ENCODE results near the gene ZNF335.
"Not testable (repeated sequence)": the region's sequence is repeated elsewhere in the genome, so short reads cannot be mapped to it uniquely, and the experiment has no call there.

The ZNF335 gene

GRCh38 chr20:45993197-45993951 is 21.4 kb upstream of the ZNF335 start:
- Histone ChIP-seq H2AFZ (ENCODE audit: low read length) (no peak overlapping the region), H3K27me3 (ENCODE audit: insufficient read depth, low read length, poor library complexity, severe bottlenecking) (no peaks in the 10 kb centered on the region), H4K20me1 (ENCODE audit: insufficient read depth, low read length, poor library complexity, severe bottlenecking) (no peaks in the 10 kb centered on the region), H3K79me2 (ENCODE audit: insufficient read depth, low read length) (no peaks in the 10 kb centered on the region), H3K9me2 (replicated peaks; ENCODE audit: low read depth, low read length) (no peaks in the 10 kb centered on the region), H3K4me3 (ENCODE audit: low read length, poor library complexity, severe bottlenecking) (no peak overlapping the region), H3K36me3 (ENCODE audit: insufficient read depth, low read length) (no peaks in the 10 kb centered on the region), H3K4me2 (ENCODE audit: low read depth, low read length, poor library complexity, severe bottlenecking) (no peak overlapping the region), H3K9me3 (ENCODE audit: insufficient read depth, low read depth, low read length) (no peaks in the 10 kb centered on the region), H3K9ac (ENCODE audit: low read depth, low read length, poor library complexity, severe bottlenecking) (no peak overlapping the region), H3F3A (ENCODE audit: low read depth) (no peaks in the 10 kb centered on the region), H3K4me1 (ENCODE audit: insufficient read depth, low read length, poor library complexity, severe bottlenecking) (peaks cover 18% of the 10 kb centered on the region)
- TF ChIP-seq EZH2phosphoT487 (IDR thresholded peaks at IDR 0.05; ENCODE audit: borderline replicate concordance) (no peak), CTCF (conservative IDR thresholded peaks at IDR 0.05; ENCODE audit: low read length) (no peak)

GRCh38 chr20:45991616-45992015 is 19.6 kb upstream of the ZNF335 start:
- Histone ChIP-seq H4K20me1 (ENCODE audit: insufficient read depth, low read length, poor library complexity, severe bottlenecking) (no peaks in the 10 kb centered on the region), H3K9ac (ENCODE audit: low read depth, low read length, poor library complexity, severe bottlenecking) (no peak overlapping the region), H2AFZ (ENCODE audit: low read length) (no peak overlapping the region), H3F3A (ENCODE audit: low read depth) (no peaks in the 10 kb centered on the region), H3K36me3 (ENCODE audit: insufficient read depth, low read length) (no peaks in the 10 kb centered on the region), H3K79me2 (ENCODE audit: insufficient read depth, low read length) (no peaks in the 10 kb centered on the region), H3K9me3 (ENCODE audit: insufficient read depth, low read depth, low read length) (no peaks in the 10 kb centered on the region), H3K4me1 (ENCODE audit: insufficient read depth, low read length, poor library complexity, severe bottlenecking) (peaks cover 8% of the 10 kb centered on the region), H3K4me2 (ENCODE audit: low read depth, low read length, poor library complexity, severe bottlenecking) (no peak overlapping the region), H3K27me3 (ENCODE audit: insufficient read depth, low read length, poor library complexity, severe bottlenecking) (no peaks in the 10 kb centered on the region), H3K4me3 (ENCODE audit: low read length, poor library complexity, severe bottlenecking) (no peak overlapping the region), H3K9me2 (replicated peaks; ENCODE audit: low read depth, low read length) (no peaks in the 10 kb centered on the region)
- TF ChIP-seq CTCF (conservative IDR thresholded peaks at IDR 0.05; ENCODE audit: low read length): no peak
- no peak for TF ChIP-seq EZH2phosphoT487 (IDR thresholded peaks at IDR 0.05; ENCODE audit: borderline replicate concordance)

- not testable (repeated sequence) for H3K79me2 ChIP-seq (ENCODE audit: insufficient read depth, low read length); H3K4me2 ChIP-seq (ENCODE audit: low read depth, low read length, poor library complexity, severe bottlenecking); H3K9me3 ChIP-seq (ENCODE audit: insufficient read depth, low read depth, low read length); H3K36me3 ChIP-seq (ENCODE audit: insufficient read depth, low read length); H3K9me2 ChIP-seq (replicated peaks; ENCODE audit: low read depth, low read length); H3K4me1 ChIP-seq (ENCODE audit: insufficient read depth, low read length, poor library complexity, severe bottlenecking); H3K27me3 ChIP-seq (ENCODE audit: insufficient read depth, low read length, poor library complexity, severe bottlenecking); H3K4me3 ChIP-seq (ENCODE audit: low read length, poor library complexity, severe bottlenecking); H3F3A ChIP-seq (ENCODE audit: low read depth); H3K9ac ChIP-seq (ENCODE audit: low read depth, low read length, poor library complexity, severe bottlenecking); H4K20me1 ChIP-seq (ENCODE audit: insufficient read depth, low read length, poor library complexity, severe bottlenecking); H2AFZ ChIP-seq (ENCODE audit: low read length)
Observed at GRCh38 chr20:45988830-45989229, 16.8 kb upstream of the ZNF335 start.

Measured in Loucy (cell line).